CD4-positive, alpha-beta memory T cell (primary cell): Measurements from ENCODE around the gene MYO1A. TPM values are rescaled to one million over a fixed set of nuclear protein-coding genes. Genes with fewer than 3 reads are reported as not detected.

ENCODE experiments used
- CTCF ChIA-PET: fragments of 350-600 bp; sonication (Branson Sonifier 250); formaldehyde crosslinking; loops from one replicate; lab custom pipeline; 2021; ENCODE audit warnings: inconsistent platforms; ENCODE audit not compliant: partially characterized antibody; lab: Charles Lee
- POLR2A ChIA-PET: fragments of 350-600 bp; sonication (Branson Sonifier 250); formaldehyde crosslinking; loops from one replicate; lab custom pipeline; 2021; ENCODE audit not compliant: partially characterized antibody; lab: Charles Lee
- DNase-seq, 5 donors: peaks; one replicate each; pipeline versions ENCODE4 v3.0.0 to v3.0.0-alpha.2; 2020 to 2022; ENCODE audit warnings: mixed read lengths in 1 of 5
- H3K27ac ChIP-seq: one replicate; pipeline ENCODE4 v1.7.0; 2013; ENCODE audit warnings: low read depth, low read length
- H3K27me3 ChIP-seq: 2 replicates; pipeline ENCODE4 v1.7.0; 2013; ENCODE audit warnings: mild to moderate bottlenecking, low read length, moderate library complexity; ENCODE audit not compliant: insufficient read depth
- H3K36me3 ChIP-seq: 2 replicates; pipeline ENCODE4 v1.7.0; 2013; ENCODE audit warnings: mild to moderate bottlenecking, low read length, moderate library complexity; ENCODE audit not compliant: insufficient read depth
- H3K4me1 ChIP-seq: 2 replicates; pipeline ENCODE4 v1.7.0; 2013; ENCODE audit warnings: mild to moderate bottlenecking, low read length, moderate library complexity; ENCODE audit not compliant: insufficient read depth
- H3K4me3 ChIP-seq, 2 donors: one replicate each; pipeline ENCODE4 v1.7.0; 2013; ENCODE audit warnings: low read length in 2 of 2, mild to moderate bottlenecking in 1 of 2
- H3K9me3 ChIP-seq, 2 donors: one replicate each; pipeline ENCODE4 v1.7.0; 2013; ENCODE audit warnings: low read length in 2 of 2, control low read depth in 1 of 2; ENCODE audit not compliant: control insufficient read depth in 1 of 2
- H3K27ac Mint-ChIP-seq, 7 donors: one replicate each; pipeline ENCODE4 v1.8.0; 2020 to 2021; ENCODE audit warnings: mixed read lengths in 7 of 7, mild to moderate bottlenecking in 6 of 7, inconsistent platforms in 3 of 7, moderate library complexity in 3 of 7
- H3K27me3 Mint-ChIP-seq, 2 donors: one replicate each; pipeline ENCODE4 v1.8.0; 2020 to 2021; ENCODE audit warnings: mixed read lengths in 2 of 2
- H3K36me3 Mint-ChIP-seq, 2 donors: one replicate each; pipeline ENCODE4 v1.8.0; 2020 to 2021; ENCODE audit warnings: mixed read lengths in 2 of 2, inconsistent platforms in 1 of 2, mild to moderate bottlenecking in 1 of 2
- H3K4me1 Mint-ChIP-seq, 4 donors: one replicate each; pipeline ENCODE4 v1.8.0; 2020 to 2021; ENCODE audit warnings: mixed read lengths in 4 of 4, mild to moderate bottlenecking in 1 of 4
- H3K4me3 Mint-ChIP-seq, 8 donors: one replicate each; pipeline ENCODE4 v1.8.0; 2020 to 2021; ENCODE audit warnings: mixed read lengths in 8 of 8, mild to moderate bottlenecking in 7 of 8, moderate library complexity in 6 of 8, inconsistent platforms in 3 of 8
- H3K9me3 Mint-ChIP-seq, 8 donors: one replicate each; pipeline ENCODE4 v1.8.0; 2020 to 2021; ENCODE audit warnings: mixed read lengths in 8 of 8, mild to moderate bottlenecking in 5 of 8, inconsistent platforms in 3 of 8, moderate library complexity in 1 of 8
- intact Hi-C: fragments of 100-400 bp; cut with micrococcal nuclease; formaldehyde crosslinking; loops from one replicate; pipeline ENCODE4 v1.15.1; 2023
- polyA plus RNA-seq, 2 donors: library from polyadenylated mRNA; unstranded; fragments of 300-500 nt; fragmentation: Illumina TruSeq; gene quantifications; one replicate each; pipeline ENCODE4 v1.2.3, GENCODE V29; 2021
- total RNA-seq, 2 experiments: library from RNA; stranded (reverse); gene quantifications; one replicate each; pipeline ENCODE4 v1.2.3, GENCODE V29; 2021

MYO1A gene
- total and polyA plus RNA-seq, 4 experiments from 2014 or later: 1.2 to 3.0 TPM; not detected in 2

DNA sequence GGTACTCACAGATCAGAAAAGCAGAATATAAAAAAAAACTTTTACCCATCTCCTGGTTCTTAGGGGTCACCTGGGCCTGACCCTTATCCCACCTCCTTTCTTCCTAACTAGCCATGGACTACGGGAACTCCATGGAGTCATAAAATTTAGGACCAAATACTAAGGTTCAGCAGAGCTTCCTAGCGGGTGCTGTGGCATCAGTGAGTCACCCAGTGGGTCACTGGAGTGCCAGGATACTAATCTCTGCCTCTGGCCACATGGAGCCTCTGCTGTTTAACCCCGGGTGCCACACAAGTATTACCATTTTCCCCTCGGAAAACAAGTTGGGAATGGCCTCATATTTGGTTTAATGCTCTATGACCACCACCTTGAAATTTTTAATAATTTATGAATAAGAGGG is 50.5 kb downstream of the MYO1A start:
- intact Hi-C loops: no loop called here
- Histone ChIP-seq H3K27ac (no peak overlapping the region), H3K9me3 (no peaks in the 10 kb centered on the region), H3K36me3 (peaks cover 45% of the 10 kb centered on the region), H3K27me3 (no peaks in the 10 kb centered on the region), H3K4me1 (peaks cover 21% of the 10 kb centered on the region), H3K4me3 (no peak overlapping the region)
- ChIA-PET POLR2A (no interaction called here), CTCF (interaction anchor here (7.1 to 15.8 kb wide), 2 partner anchors 12 to 63 kb away, joined by 51 to 226 read pairs; no protein-coding TSS in a partner anchor)
- peak overlapping the region in 5 of 7 donors; percentile 29 to 85 (median 73) for H3K27ac Mint-ChIP-seq
- peaks cover 48 to 72% of the 10 kb centered on the region in 2 donors for H3K36me3 Mint-ChIP-seq
- no peaks in the 10 kb centered on the region for H3K27me3 Mint-ChIP-seq
- peaks cover 23 to 55% (median 36%) of the 10 kb centered on the region in 4 donors for H3K4me1 Mint-ChIP-seq
- H3K4me3 Mint-ChIP-seq: no peak overlapping the region
- no peaks in the 10 kb centered on the region for H3K9me3 Mint-ChIP-seq
- DNase-seq: no peak

DNA sequence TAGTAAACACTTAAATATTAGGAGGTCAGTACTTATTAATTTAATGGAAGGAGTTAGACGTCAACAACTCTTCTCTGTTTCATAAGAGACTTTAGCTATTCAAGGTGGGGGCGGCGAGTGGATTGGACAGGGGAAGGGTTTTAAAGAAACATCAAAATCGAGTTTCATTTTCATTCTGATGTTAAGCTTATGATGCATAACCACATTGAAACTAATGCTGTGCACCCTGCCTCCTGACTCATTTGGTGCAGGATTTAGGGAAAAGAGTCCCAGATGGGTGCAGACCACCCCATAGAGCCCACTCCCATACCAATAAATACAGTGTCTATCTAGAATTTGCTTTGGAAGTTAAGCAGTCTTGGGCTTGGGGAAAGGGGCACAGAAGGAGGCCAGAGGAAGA is 50.9 kb downstream of the MYO1A start:
- H3K4me1 ChIP-seq: peaks cover 21% of the 10 kb centered on the region
- DNase-seq: no peak
- CTCF ChIA-PET: interaction anchor here (7.1 to 15.8 kb wide), 2 partner anchors 11 to 64 kb away, joined by 51 to 226 read pairs; no protein-coding TSS in a partner anchor
- H3K27ac ChIP-seq: no peak overlapping the region
- intact Hi-C loops: no loop called here
- Mint-ChIP-seq H3K4me3 (peak overlapping the region in 1 of 8 donors; percentile 36), H3K4me1 (peaks cover 21 to 51% (median 34%) of the 10 kb centered on the region in 4 donors), H3K9me3 (no peaks in the 10 kb centered on the region), H3K27ac (peak overlapping the region in 6 of 7 donors; percentile 39 to 85 (median 74)), H3K36me3 (peaks cover 43 to 67% of the 10 kb centered on the region in 2 donors), H3K27me3 (no peaks in the 10 kb centered on the region)
- H3K9me3 ChIP-seq: no peaks in the 10 kb centered on the region
- POLR2A ChIA-PET: no interaction called here
- no peaks in the 10 kb centered on the region for H3K27me3 ChIP-seq
- no peak overlapping the region for H3K4me3 ChIP-seq
- H3K36me3 ChIP-seq: peaks cover 41% of the 10 kb centered on the region

GRCh38 chr12:56998316-56998715 is 51.6 kb downstream of the MYO1A start:
- Mint-ChIP-seq H3K27ac (peak overlapping the region in 4 of 7 donors; percentile 15 to 85 (median 76)), H3K36me3 (peaks cover 37 to 60% of the 10 kb centered on the region in 2 donors), H3K9me3 (no peaks in the 10 kb centered on the region), H3K4me3 (no peak overlapping the region), H3K27me3 (no peaks in the 10 kb centered on the region), H3K4me1 (peaks cover 18 to 45% (median 32%) of the 10 kb centered on the region in 4 donors)
- H3K4me1 ChIP-seq: peaks cover 21% of the 10 kb centered on the region
- no peaks in the 10 kb centered on the region for H3K9me3 ChIP-seq
- ChIA-PET POLR2A (no interaction called here), CTCF (interaction anchor here (2.1 to 15.8 kb wide), 3 partner anchors 11 to 240 kb away, joined by 7 to 226 read pairs (median 51); no protein-coding TSS in a partner anchor)
- intact Hi-C loops: no loop called here
- H3K4me3 ChIP-seq: no peak overlapping the region
- H3K36me3 ChIP-seq: peaks cover 34% of the 10 kb centered on the region
- no peaks in the 10 kb centered on the region for H3K27me3 ChIP-seq
- no peak for DNase-seq
- H3K27ac ChIP-seq: no peak overlapping the region

DNA sequence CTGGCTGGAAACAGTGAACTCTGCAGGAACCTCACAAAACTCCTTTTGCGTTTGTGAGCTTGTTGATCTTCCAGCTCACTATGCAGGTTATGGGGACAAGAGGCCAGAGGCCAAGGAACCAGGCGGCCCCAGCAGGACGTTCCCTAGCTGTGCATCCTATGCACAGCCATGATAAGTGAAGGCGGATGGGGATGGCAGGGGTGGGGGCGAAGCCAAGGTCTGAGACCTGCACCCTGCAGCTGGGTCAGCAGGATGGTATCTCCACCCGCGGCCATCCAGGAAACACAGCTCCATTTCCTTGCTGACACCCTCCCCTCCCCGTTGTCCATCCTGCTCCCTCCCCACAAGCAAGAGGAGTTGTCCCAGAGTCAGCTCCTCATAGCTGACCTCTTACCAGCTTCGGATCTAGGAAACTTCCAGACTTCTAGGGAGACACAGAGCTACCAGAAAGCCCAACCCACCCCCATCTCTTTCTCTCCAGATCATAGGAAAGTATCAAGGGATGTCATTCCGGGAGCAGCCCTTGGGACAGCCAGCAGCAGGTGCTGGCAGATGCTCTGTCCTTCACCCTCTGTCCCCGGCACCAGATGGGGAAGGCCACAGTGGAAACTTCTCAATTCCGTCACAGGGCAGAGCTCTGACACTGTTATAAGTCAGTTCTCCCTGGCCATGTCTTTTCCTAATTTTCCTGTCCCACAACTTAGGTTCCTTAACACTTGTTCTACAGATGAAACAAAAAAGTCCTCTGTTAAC is 53.0 kb downstream of the MYO1A start:
- H3K4me3 ChIP-seq: no peak overlapping the region
- Mint-ChIP-seq H3K27me3 (no peaks in the 10 kb centered on the region), H3K4me1 (peaks cover 18 to 37% (median 28%) of the 10 kb centered on the region in 4 donors), H3K36me3 (peaks cover 30 to 47% of the 10 kb centered on the region in 2 donors), H3K4me3 (no peak overlapping the region), H3K27ac (peak overlapping the region in 1 of 7 donors; percentile 15), H3K9me3 (no peaks in the 10 kb centered on the region)
- ChIA-PET POLR2A (no interaction called here), CTCF (interaction anchor here (0.9 to 2.1 kb wide), 5 partner anchors 8 to 238 kb away, joined by 3 to 10 read pairs (median 5); partner anchors contain the start of gene LRP1)
- no peak overlapping the region for H3K27ac ChIP-seq
- H3K4me1 ChIP-seq: peaks cover 17% of the 10 kb centered on the region
- no peaks in the 10 kb centered on the region for H3K9me3 ChIP-seq
- intact Hi-C loops: no loop called here
- no peak for DNase-seq
- no peaks in the 10 kb centered on the region for H3K27me3 ChIP-seq
- H3K36me3 ChIP-seq: peaks cover 21% of the 10 kb centered on the region

GRCh38 chr12:56995930-56996496 is 53.9 kb downstream of the MYO1A start:
- peaks cover 14 to 33% (median 26%) of the 10 kb centered on the region in 4 donors for H3K4me1 Mint-ChIP-seq
- no peaks in the 10 kb centered on the region for H3K9me3 Mint-ChIP-seq
- no peak overlapping the region for H3K4me3 ChIP-seq
- H3K27me3 Mint-ChIP-seq: no peaks in the 10 kb centered on the region
- peaks cover 16% of the 10 kb centered on the region for H3K36me3 ChIP-seq
- DNase-seq: no peak
- H3K36me3 Mint-ChIP-seq: peaks cover 24 to 39% of the 10 kb centered on the region in 2 donors
- H3K9me3 ChIP-seq: no peaks in the 10 kb centered on the region
- peaks cover 16% of the 10 kb centered on the region for H3K4me1 ChIP-seq
- H3K27ac ChIP-seq: no peak overlapping the region
- ChIA-PET CTCF (interaction anchor here (1.2 to 2.1 kb wide), 4 partner anchors 9 to 237 kb away, joined by 3 to 10 read pairs (median 6); partner anchors contain the start of gene LRP1), POLR2A (no interaction called here)
- H3K4me3 Mint-ChIP-seq: no peak overlapping the region
- intact Hi-C loops: no loop called here
- H3K27ac Mint-ChIP-seq: peak overlapping the region in 2 of 7 donors; percentile 36 to 58
- H3K27me3 ChIP-seq: no peaks in the 10 kb centered on the region

DNA sequence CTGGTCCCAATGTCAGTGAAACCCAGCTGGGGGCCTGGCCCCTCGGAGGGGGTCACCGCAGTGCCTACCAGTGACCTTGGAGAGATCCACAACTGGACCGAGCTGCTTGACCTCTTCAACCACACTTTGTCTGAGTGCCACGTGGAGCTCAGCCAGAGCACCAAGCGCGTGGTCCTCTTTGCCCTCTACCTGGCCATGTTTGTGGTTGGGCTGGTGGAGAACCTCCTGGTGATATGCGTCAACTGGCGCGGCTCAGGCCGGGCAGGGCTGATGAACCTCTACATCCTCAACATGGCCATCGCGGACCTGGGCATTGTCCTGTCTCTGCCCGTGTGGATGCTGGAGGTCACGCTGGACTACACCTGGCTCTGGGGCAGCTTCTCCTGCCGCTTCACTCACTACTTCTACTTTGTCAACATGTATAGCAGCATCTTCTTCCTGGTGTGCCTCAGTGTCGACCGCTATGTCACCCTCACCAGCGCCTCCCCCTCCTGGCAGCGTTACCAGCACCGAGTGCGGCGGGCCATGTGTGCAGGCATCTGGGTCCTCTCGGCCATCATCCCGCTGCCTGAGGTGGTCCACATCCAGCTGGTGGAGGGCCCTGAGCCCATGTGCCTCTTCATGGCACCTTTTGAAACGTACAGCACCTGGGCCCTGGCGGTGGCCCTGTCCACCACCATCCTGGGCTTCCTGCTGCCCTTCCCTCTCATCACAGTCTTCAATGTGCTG is 54.6 kb downstream of the MYO1A start:
- H3K27me3 ChIP-seq: no peaks in the 10 kb centered on the region
- H3K36me3 ChIP-seq: peaks cover 11% of the 10 kb centered on the region
- H3K9me3 Mint-ChIP-seq: no peaks in the 10 kb centered on the region
- no peak for DNase-seq
- no peak overlapping the region for H3K4me3 Mint-ChIP-seq
- peaks cover 17% of the 10 kb centered on the region for H3K4me1 ChIP-seq
- no peak overlapping the region for H3K4me3 ChIP-seq
- peak overlapping the region in 1 of 7 donors; percentile 4 for H3K27ac Mint-ChIP-seq
- intact Hi-C loops: no loop called here
- CTCF ChIA-PET: interaction anchor here (1.5 to 1.9 kb wide), 2 partner anchors 9 to 10 kb away, joined by 3 to 10 read pairs; no protein-coding TSS in a partner anchor
- H3K4me1 Mint-ChIP-seq: peaks cover 14 to 27% (median 21%) of the 10 kb centered on the region in 4 donors
- POLR2A ChIA-PET: no interaction called here
- H3K27ac ChIP-seq: no peak overlapping the region
- H3K9me3 ChIP-seq: no peaks in the 10 kb centered on the region
- H3K27me3 Mint-ChIP-seq: no peaks in the 10 kb centered on the region
- peaks cover 21 to 33% of the 10 kb centered on the region in 2 donors for H3K36me3 Mint-ChIP-seq
